H1 (cell line): Measurements from ENCODE around the gene NDFIP2. TPM values are rescaled to one million over a fixed set of nuclear protein-coding genes. Genes with fewer than 3 reads are reported as not detected.

Experiments used
- CTCF ChIA-PET: fragments of 300-600 bp; sonication (Branson Sonifier 250); formaldehyde crosslinking; loops from one replicate; lab custom pipeline; 2021; ENCODE audit not compliant: partially characterized antibody; lab: Charles Lee
- POLR2A ChIA-PET: fragments of 300-600 bp; sonication (Branson Sonifier 250); formaldehyde crosslinking; loops from one replicate; lab custom pipeline; 2021; ENCODE audit warnings: inconsistent platforms; ENCODE audit not compliant: partially characterized antibody; lab: Charles Lee
- DNase-seq, 2 experiments: peaks; one replicate each; pipeline versions ENCODE4 v3.0.0 to v3.0.0-alpha.2; 2010 to 2022; ENCODE audit warnings: low spot score in 2 of 2, low read depth in 1 of 2, mixed read lengths in 1 of 2
- FAIRE-seq: peaks from 2 replicates; lab custom pipeline; 2011; peaks lifted over from hg19 to GRCh38; lab: Jason Lieb, UNC
- H2AFZ ChIP-seq: 2 replicates; pipeline ENCODE4 v1.8.1; 2012; ENCODE audit warnings: low read length, inconsistent platforms
- H2AK5ac ChIP-seq: 2 replicates; pipeline ENCODE4 v1.6.1; 2013; ENCODE audit warnings: low read depth, low read length
- H2BK120ac ChIP-seq: replicated peaks from 2 replicates; pipeline ENCODE3; 2013; ENCODE audit warnings: low read depth, low read length, inconsistent platforms
- H2BK12ac ChIP-seq: 2 replicates; pipeline ENCODE4 v1.6.1; 2013; ENCODE audit warnings: low read depth, low read length
- H2BK15ac ChIP-seq: 2 replicates; pipeline ENCODE4 v1.6.1; 2013; ENCODE audit warnings: low read length
- H2BK20ac ChIP-seq: 2 replicates; pipeline ENCODE4 v1.6.1; 2013; ENCODE audit warnings: low read length
- H2BK5ac ChIP-seq: 2 replicates; pipeline ENCODE4 v1.6.1; 2013; ENCODE audit warnings: low read depth, low read length
- H3K14ac ChIP-seq: 2 replicates; pipeline ENCODE4 v1.6.1; 2013; ENCODE audit warnings: inconsistent platforms; ENCODE audit not compliant: insufficient read length
- H3K18ac ChIP-seq: 2 replicates; pipeline ENCODE4 v1.6.1; 2013; ENCODE audit warnings: low read length; ENCODE audit errors: extremely low read depth
- H3K23ac ChIP-seq: 2 replicates; pipeline ENCODE4 v1.6.1; 2013; ENCODE audit warnings: inconsistent platforms; ENCODE audit not compliant: insufficient read length
- H3K23me2 ChIP-seq: 2 replicates; pipeline ENCODE4 v1.6.1; 2013; ENCODE audit warnings: low read depth, low read length
- H3K27ac ChIP-seq: 2 replicates; pipeline ENCODE4 v1.6.1; 2011; ENCODE audit warnings: low read depth, low read length, inconsistent platforms
- H3K27me3 ChIP-seq, 4 experiments: replicated peaks in 1 of 4; 1 replicate in 1 of 4; 2 replicates in 3 of 4; pipeline versions ENCODE4 v1.6.1 to v1.8.1; 2011 to 2013; ENCODE audit warnings: low read length in 3 of 4, mild to moderate bottlenecking in 3 of 4, inconsistent platforms in 2 of 4, mixed read lengths in 2 of 4, moderate library complexity in 1 of 4; ENCODE audit not compliant: control insufficient read depth in 3 of 4, insufficient read depth in 3 of 4; ENCODE audit errors: extremely low read depth in 1 of 4
- H3K36me3 ChIP-seq, 4 experiments: 2 replicates each; pipeline versions ENCODE4 v1.6.1 to v1.8.1; 2011 to 2013; ENCODE audit warnings: mild to moderate bottlenecking in 4 of 4, low read length in 3 of 4, moderate library complexity in 2 of 4, control low read depth in 1 of 4, inconsistent platforms in 1 of 4; ENCODE audit not compliant: insufficient read depth in 4 of 4, control insufficient read depth in 2 of 4
- H3K4ac ChIP-seq: replicated peaks from 2 replicates; pipeline ENCODE3; 2013; ENCODE audit warnings: low read length, low read depth, mixed read lengths, inconsistent platforms; ENCODE audit not compliant: insufficient read length
- H3K4me1 ChIP-seq, 4 experiments: replicated peaks in 1 of 4; 1 replicate in 1 of 4; 2 replicates in 3 of 4; pipeline versions ENCODE4 v1.6.1 to v1.8.1; 2011 to 2013; ENCODE audit warnings: low read length in 3 of 4, inconsistent platforms in 2 of 4, mixed read lengths in 1 of 4; ENCODE audit not compliant: insufficient read depth in 4 of 4, control insufficient read depth in 3 of 4
- H3K4me2 ChIP-seq, 2 experiments: 2 replicates each; pipeline versions ENCODE4 v1.6.1 to v1.8.1; 2011 to 2013; ENCODE audit warnings: low read depth in 2 of 2, low read length in 2 of 2, control low read depth in 1 of 2, inconsistent platforms in 1 of 2, mild to moderate bottlenecking in 1 of 2; ENCODE audit not compliant: insufficient read depth in 1 of 2
- H3K4me3 ChIP-seq, 4 experiments: fragments of 200-600, 300-600 bp in 1 of 4; sonication (generic), shearing (Covaris generic), sonication (Bioruptor Twin) in 1 of 4; 2 replicates each; pipeline versions ENCODE4 v1.5.1 to v1.8.1; 2011 to 2016; ENCODE audit warnings: low read length in 4 of 4, low read depth in 3 of 4, control low read depth in 2 of 4, inconsistent platforms in 2 of 4, mild to moderate bottlenecking in 2 of 4, mixed read lengths in 1 of 4, moderate library complexity in 1 of 4; ENCODE audit not compliant: insufficient read depth in 2 of 4; ENCODE audit errors: extremely low read depth in 1 of 4
- H3K56ac ChIP-seq: replicated peaks from 2 replicates; pipeline ENCODE3; 2013; ENCODE audit warnings: low read depth, mild to moderate bottlenecking, mixed read lengths, low read length, inconsistent platforms; ENCODE audit not compliant: insufficient read length
- H3K79me1 ChIP-seq: 2 replicates; pipeline ENCODE4 v1.6.1; 2013; ENCODE audit warnings: low read depth, low read length, control low read depth
- H3K79me2 ChIP-seq, 2 experiments: 2 replicates each; pipeline versions ENCODE4 v1.6.1 to v1.8.1; 2012 to 2013; ENCODE audit warnings: low read length in 2 of 2, mild to moderate bottlenecking in 2 of 2, inconsistent platforms in 1 of 2; ENCODE audit not compliant: insufficient read depth in 2 of 2, control insufficient read depth in 1 of 2
- H3K9ac ChIP-seq, 4 experiments: replicated peaks in 1 of 4; 1 replicate in 1 of 4; 2 replicates in 3 of 4; pipeline versions ENCODE4 v1.6.1 to v1.8.1; 2011 to 2013; ENCODE audit warnings: low read depth in 3 of 4, low read length in 3 of 4, control low read depth in 2 of 4, mild to moderate bottlenecking in 2 of 4, moderate library complexity in 2 of 4, inconsistent platforms in 1 of 4; ENCODE audit errors: extremely low read depth in 1 of 4
- H3K9me3 ChIP-seq, 2 experiments: 2 replicates each; pipeline versions ENCODE4 v1.6.1 to v1.8.1; 2012 to 2013; ENCODE audit warnings: mild to moderate bottlenecking in 2 of 2, moderate library complexity in 2 of 2, control low read depth in 1 of 2, inconsistent platforms in 1 of 2, low read depth in 1 of 2, low read length in 1 of 2, mixed read lengths in 1 of 2; ENCODE audit not compliant: insufficient read depth in 2 of 2
- H4K20me1 ChIP-seq, 2 experiments: replicated peaks in 1 of 2; 2 replicates each; pipeline versions ENCODE3 to v1.8.1; 2011 to 2013; ENCODE audit warnings: inconsistent platforms in 2 of 2, low read length in 2 of 2, mild to moderate bottlenecking in 1 of 2; ENCODE audit not compliant: insufficient read depth in 2 of 2, control insufficient read depth in 1 of 2
- H4K5ac ChIP-seq: 2 replicates; pipeline ENCODE4 v1.6.1; 2013; ENCODE audit warnings: low read length, low read depth, mixed read lengths, inconsistent platforms; ENCODE audit not compliant: insufficient read length
- H4K8ac ChIP-seq: 2 replicates; pipeline ENCODE4 v1.8.0; 2013; ENCODE audit warnings: mild to moderate bottlenecking, moderate library complexity, low read length, inconsistent platforms; ENCODE audit not compliant: insufficient read depth; ENCODE audit errors: extremely low read depth
- H4K91ac ChIP-seq: replicated peaks from 2 replicates; pipeline ENCODE3; 2013; ENCODE audit warnings: low read length, mixed read lengths, inconsistent platforms; ENCODE audit not compliant: insufficient read length
- FOSL1 ChIP-seq: IDR thresholded peaks from 2 replicates; pipeline ENCODE4 v1.6.1; 2011; ENCODE audit warnings: mild to moderate bottlenecking, low read depth, low read length, moderate library complexity; ENCODE audit not compliant: insufficient read depth
- RBBP5 ChIP-seq: IDR thresholded peaks from 2 replicates; pipeline ENCODE4 v1.7.1; 2012; ENCODE audit warnings: low read depth, mild to moderate bottlenecking, inconsistent platforms, low read length, moderate library complexity, borderline replicate concordance
- WGBS, 2 experiments: shearing (Covaris generic) in 1 of 2; methylation state at CpG; one replicate each; pipeline versions ENCODE4 v1.1.6 to v1.1.7; 2013 to 2015; ENCODE audit warnings: low lambda C conversion rate in 2 of 2, mixed read lengths in 2 of 2, inconsistent platforms in 1 of 2, low coverage in 1 of 2, missing lambda C conversion rate in 1 of 2; ENCODE audit not compliant: insufficient replicate concordance in 2 of 2, insufficient coverage in 1 of 2, insufficient read length in 1 of 2; ENCODE audit errors: extremely low coverage in 1 of 2, missing lambda C conversion rate in 1 of 2; 5-methylcytosine and 5-hydroxymethylcytosine counted together
- polyA plus RNA-seq, 7 experiments: library from polyadenylated mRNA; depleted of rRNA in 3 of 7; stranded (reverse) in 5 of 7; unstranded in 2 of 7; fragments of >200 nt in 5 of 7; fragments of 200-250 nt in 2 of 7; gene quantifications; 1 replicate in 5 of 7; 2 replicates in 1 of 7; 4 replicates in 1 of 7; pipeline versions ENCODE4 v1.2.1 to v1.2.3, GENCODE V29; 2011 to 2013; ENCODE audit warnings: missing spikeins in 2 of 7, mixed read lengths in 2 of 7
- total RNA-seq: library from RNA; stranded (reverse); fragmentation: NEBNext Ultra II Directional; extraction: Animal tissue kit (Norgen Biotek cat#: 25700); gene quantifications from 2 replicates; pipeline ENCODE4 v1.2.1, GENCODE V29; 2021

NDFIP2 gene
- total and polyA plus RNA-seq, 2 of the 8 experiments (the other 6 are each of a cell fraction or from before 2014, with no cell fraction given), result 11.1 to 32.9 TPM

DNA sequence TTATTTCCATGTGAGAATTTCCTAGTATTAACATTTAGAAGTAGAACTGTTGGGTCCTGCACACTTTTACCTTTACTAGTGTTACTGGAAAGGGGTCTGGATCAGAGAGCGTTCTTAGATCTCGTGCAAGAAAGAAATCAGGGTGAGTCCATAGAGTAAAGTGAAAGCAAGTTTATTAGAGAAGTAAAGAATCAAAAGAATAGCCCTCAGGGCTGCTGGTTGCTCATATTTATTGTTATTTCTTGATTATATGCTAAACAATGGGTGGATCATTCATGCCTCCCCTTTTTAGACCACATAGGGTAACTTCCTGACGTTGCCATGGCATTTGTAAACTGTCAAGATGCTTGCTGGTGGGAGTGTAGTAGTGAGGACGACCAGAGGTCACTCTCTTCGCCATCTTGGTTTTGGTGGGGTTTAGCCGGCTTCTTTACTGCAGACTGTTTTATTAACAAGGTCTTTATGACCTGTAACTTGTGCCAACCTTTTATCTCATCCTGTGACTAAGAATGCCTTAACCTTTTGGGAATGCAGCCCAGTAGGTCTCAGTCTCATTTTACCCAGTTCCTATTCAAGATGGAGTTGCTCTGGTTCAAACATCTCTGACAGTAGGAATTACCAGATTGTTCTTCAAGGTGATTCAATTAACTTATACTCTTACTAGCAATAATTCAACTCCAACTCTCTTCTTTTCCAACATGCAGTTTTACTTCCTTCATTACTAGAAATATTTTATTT is 27.4 kb downstream of the NDFIP2 start:
- CTCF ChIA-PET, result no interaction called here
- Histone ChIP-seq H3K23me2 (no peaks in the 10 kb centered on the region), H3K14ac (no peak overlapping the region), H3K4me1 (no peaks in the 10 kb centered on the region), H3K27ac (no peak overlapping the region), H3K79me1 (no peaks in the 10 kb centered on the region), H2BK5ac (no peak overlapping the region), H2BK12ac (no peak overlapping the region), H2BK20ac (no peak overlapping the region), H3K23ac (no peak overlapping the region), H3K18ac (no peak overlapping the region), H2BK15ac (no peak overlapping the region), H3K27me3 (no peaks in the 10 kb centered on the region), H2AK5ac (no peak overlapping the region), H4K20me1 (peaks cover 0 to 1% of the 10 kb centered on the region in 2 experiments), H3K9ac (no peak overlapping the region), H3K79me2 (peaks cover 0 to 33% of the 10 kb centered on the region in 2 experiments; a peak in 3 of 4 replicates), H4K5ac (no peak overlapping the region), H3K56ac (no peak overlapping the region), H3K4me3 (no peak overlapping the region), H3K4ac (no peak overlapping the region), H3K4me2 (no peak overlapping the region), H4K91ac (no peak overlapping the region), H3K9me3 (no peaks in the 10 kb centered on the region), H2BK120ac (no peak overlapping the region), H3K36me3 (no peaks in the 10 kb centered on the region), H4K8ac (no peak overlapping the region), H2AFZ (no peak overlapping the region)
- no peak for FAIRE-seq
- 95% methylated on average over 6 of the region's 6 CpGs; no CpG with 5 or more reads in 1 of the 2 experiments for WGBS, 2 experiments
- DNase-seq, result no peak
- TF ChIP-seq FOSL1 (no peak), RBBP5 (no peak)
- POLR2A ChIA-PET, result no interaction called here
